T-cell (primary cell): ENCODE measurements around the gene NPR3. TPM values are rescaled to one million over a fixed set of nuclear protein-coding genes. Genes with fewer than 3 reads are reported as not detected.

ENCODE experiments used
- ATAC-seq, 4 experiments: fragments of 200-7000 bp in 3 of 4; fragments of 150-1000 bp in 1 of 4; cut with Tn5 transposase; replicated peaks in 1 of 4; 1 replicate in 3 of 4; 2 replicates in 1 of 4; pipeline ENCODE4 v1.10.0; 2021; ENCODE audit warnings: moderate library complexity in 3 of 4, mild to moderate bottlenecking in 2 of 4, moderate number of reproducible peaks in 1 of 4
- CTCF ChIA-PET, 2 donors: fragments of 300-600 bp; sonication (Branson Sonifier 250); formaldehyde crosslinking; loops; one replicate each; lab custom pipeline; 2022; ENCODE audit warnings: antibody characterized with exemption in 2 of 2; lab: Charles Lee
- POLR2A ChIA-PET, 2 donors: fragments of 300-600 bp; sonication (Branson Sonifier 250); formaldehyde crosslinking; loops; one replicate each; lab custom pipeline; 2022; ENCODE audit warnings: antibody characterized with exemption in 2 of 2; lab: Charles Lee
- DNase-seq, 35 experiments: peaks; one replicate each; pipeline versions ENCODE4 v3.0.0 to v3.0.0-alpha.2; 2013 to 2023
- H3K27ac ChIP-seq: one replicate; pipeline ENCODE4 v1.5.1; 2013; ENCODE audit warnings: low read length
- H3K27me3 ChIP-seq, 2 experiments: replicated peaks in 1 of 2; 1 replicate in 1 of 2; 2 replicates in 1 of 2; pipeline versions ENCODE4 v1.6.1 to v1.7.0; 2013; ENCODE audit warnings: low read length in 1 of 2, mixed read lengths in 1 of 2; ENCODE audit not compliant: control insufficient read depth in 2 of 2, insufficient read depth in 2 of 2; ENCODE audit errors: extremely low read depth in 1 of 2
- H3K36me3 ChIP-seq, 2 donors: 1 replicate in 1 of 2; 2 replicates in 1 of 2; pipeline versions ENCODE4 v1.6.1 to v1.7.0; 2013; ENCODE audit warnings: low read length in 1 of 2; ENCODE audit not compliant: control insufficient read depth in 2 of 2, insufficient read depth in 1 of 2; ENCODE audit errors: extremely low read depth in 1 of 2
- H3K4me1 ChIP-seq, 2 experiments: 1 replicate in 1 of 2; 2 replicates in 1 of 2; pipeline versions ENCODE4 v1.6.1 to v1.7.0; 2013; ENCODE audit warnings: low read length in 2 of 2, mixed read lengths in 1 of 2; ENCODE audit not compliant: insufficient read depth in 2 of 2, control insufficient read depth in 1 of 2; ENCODE audit errors: extremely low read depth in 1 of 2
- H3K4me3 ChIP-seq, 2 donors: 1 replicate in 1 of 2; 2 replicates in 1 of 2; pipeline versions ENCODE4 v1.5.1 to v1.7.0; 2013; ENCODE audit warnings: mild to moderate bottlenecking in 2 of 2, low read length in 1 of 2, moderate library complexity in 1 of 2; ENCODE audit not compliant: control insufficient read depth in 1 of 2; ENCODE audit errors: extremely low read depth in 1 of 2
- H3K9me3 ChIP-seq: 2 replicates; pipeline ENCODE4 v1.7.0; 2013
- H3K27ac Mint-ChIP-seq, 2 donors: one replicate each; pipeline ENCODE4 v1.8.0; 2020 to 2021; ENCODE audit warnings: mild to moderate bottlenecking in 2 of 2, mixed read lengths in 2 of 2
- H3K27me3 Mint-ChIP-seq, 2 donors: one replicate each; pipeline ENCODE4 v1.8.0; 2021 to 2022; ENCODE audit warnings: mixed read lengths in 2 of 2
- H3K36me3 Mint-ChIP-seq: one replicate; pipeline ENCODE4 v1.8.0; 2021; ENCODE audit warnings: mixed read lengths
- H3K4me1 Mint-ChIP-seq, 3 donors: one replicate each; pipeline ENCODE4 v1.8.0; 2020 to 2022; ENCODE audit warnings: mixed read lengths in 3 of 3, mild to moderate bottlenecking in 1 of 3
- H3K4me3 Mint-ChIP-seq, 3 donors: one replicate each; pipeline ENCODE4 v1.8.0; 2020 to 2022; ENCODE audit warnings: mild to moderate bottlenecking in 3 of 3, mixed read lengths in 3 of 3, moderate library complexity in 3 of 3
- H3K9me3 Mint-ChIP-seq, 3 donors: one replicate each; pipeline ENCODE4 v1.8.0; 2020 to 2022; ENCODE audit warnings: mixed read lengths in 3 of 3
- WGBS: methylation state at CpG from one replicate; pipeline ENCODE4 v1.1.5; 2013; ENCODE audit warnings: missing lambda C conversion rate; ENCODE audit not compliant: insufficient coverage; 5-methylcytosine and 5-hydroxymethylcytosine counted together
- total RNA-seq, 35 experiments: library from RNA in 6 of 35; stranded (reverse) in 6 of 35; fragments of 120-200 nt in 1 of 35; gene quantifications; one replicate each; pipeline versions ENCODE4 v1.2.1 to v1.2.4 and lab custom pipeline; 2013 to 2026

NPR3 gene
- total RNA-seq, 5 donors from 2014 or later (not counting 1 experiment from before 2014, with no cell fraction given) = 0.28 to 0.83 (median 0.54) TPM

DNA sequence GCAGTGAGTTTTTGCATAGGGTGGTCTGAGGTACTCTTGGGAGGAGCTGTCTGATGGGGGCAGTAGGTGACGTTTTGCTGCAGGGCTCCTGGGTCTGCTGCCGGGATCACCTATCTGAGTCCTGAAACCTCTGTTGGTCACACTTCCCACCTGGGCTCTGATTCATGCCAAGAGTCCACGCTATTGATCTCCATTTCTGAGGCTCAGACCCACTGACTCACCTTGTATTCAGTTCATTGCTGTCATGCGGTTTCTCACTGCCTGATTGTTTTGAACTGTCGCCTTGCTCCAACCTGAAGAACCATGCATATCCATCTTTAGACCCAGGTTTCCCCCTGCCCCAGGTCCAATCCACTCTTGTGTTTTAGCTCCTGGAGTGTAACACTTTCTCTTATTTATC is 101.3 kb downstream of the NPR3 start:
- Mint-ChIP-seq H3K9me3 (peaks cover 5 to 12% (median 9%) of the 10 kb centered on the region in 3 donors), H3K27me3 (no peaks in the 10 kb centered on the region), H3K27ac (no peak overlapping the region), H3K36me3 (no peaks in the 10 kb centered on the region), H3K4me1 (no peaks in the 10 kb centered on the region), H3K4me3 (no peak overlapping the region)
- ATAC-seq = no peak
- CTCF ChIA-PET = no interaction called here
- WGBS = 77% methylated on average over 5 of the region's 5 CpGs
- POLR2A ChIA-PET = no interaction called here
- no peak for DNase-seq
- Histone ChIP-seq H3K27ac (no peak overlapping the region), H3K9me3 (no peaks in the 10 kb centered on the region), H3K4me1 (no peaks in the 10 kb centered on the region), H3K4me3 (no peak overlapping the region), H3K27me3 (no peaks in the 10 kb centered on the region), H3K36me3 (no peaks in the 10 kb centered on the region)

DNA sequence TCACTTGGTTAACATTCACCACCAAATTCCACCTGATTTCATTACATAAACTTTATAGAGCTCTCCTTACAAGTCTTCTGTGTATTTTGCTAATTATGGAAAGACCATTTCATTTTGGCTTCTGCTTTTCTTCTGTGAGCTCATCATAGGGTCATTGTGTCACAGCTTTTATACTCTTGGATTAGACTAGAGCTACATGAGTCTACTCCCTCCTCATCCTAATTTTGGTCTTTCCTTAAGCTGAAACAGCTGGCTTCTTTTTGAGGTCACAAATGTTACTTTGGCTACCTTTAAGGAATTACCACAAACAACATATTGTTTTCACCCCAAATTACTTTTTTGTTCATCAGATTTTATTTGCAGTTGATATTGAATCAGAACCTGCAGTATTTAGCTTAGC is 103.0 kb downstream of the NPR3 start:
- no peak overlapping the region for H3K4me3 ChIP-seq
- DNase-seq (no peak), ATAC-seq (no peak)
- no peaks in the 10 kb centered on the region for H3K27me3 ChIP-seq
- H3K36me3 Mint-ChIP-seq = no peaks in the 10 kb centered on the region
- H3K36me3 ChIP-seq = no peaks in the 10 kb centered on the region
- CTCF ChIA-PET = no interaction called here
- H3K27me3 Mint-ChIP-seq = no peaks in the 10 kb centered on the region
- POLR2A ChIA-PET = no interaction called here
- H3K27ac Mint-ChIP-seq = no peak overlapping the region
- no peaks in the 10 kb centered on the region for H3K4me1 ChIP-seq
- H3K4me3 Mint-ChIP-seq = no peak overlapping the region
- H3K27ac ChIP-seq = no peak overlapping the region
- H3K9me3 Mint-ChIP-seq = peaks cover 0 to 9% (median 3%) of the 10 kb centered on the region in 3 donors
- no peaks in the 10 kb centered on the region for H3K9me3 ChIP-seq
- H3K4me1 Mint-ChIP-seq = no peaks in the 10 kb centered on the region

DNA sequence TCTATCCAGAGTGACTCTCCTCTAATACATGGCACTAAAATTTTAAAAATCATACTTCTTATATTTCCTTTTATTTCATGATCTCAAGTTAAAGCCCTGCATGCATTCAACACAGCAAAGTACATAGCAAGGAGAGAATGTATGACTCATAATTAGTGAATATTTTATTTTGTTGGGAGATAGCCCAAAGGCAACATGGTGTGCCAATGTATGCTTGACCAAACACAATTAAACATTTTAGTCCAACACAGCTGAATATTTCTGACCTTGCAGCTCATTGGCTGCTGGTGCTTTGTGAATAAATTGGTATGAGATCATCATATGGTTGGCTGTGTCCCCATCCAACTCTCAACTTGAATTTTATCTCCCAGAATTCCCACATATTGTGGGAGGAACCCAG is 103.5 kb downstream of the NPR3 start:
- Mint-ChIP-seq H3K27ac (no peak overlapping the region), H3K27me3 (no peaks in the 10 kb centered on the region), H3K9me3 (peaks cover 0 to 9% (median 3%) of the 10 kb centered on the region in 3 donors), H3K36me3 (no peaks in the 10 kb centered on the region), H3K4me3 (no peak overlapping the region), H3K4me1 (no peaks in the 10 kb centered on the region)
- ChIA-PET CTCF (no interaction called here), POLR2A (no interaction called here)
- Histone ChIP-seq H3K9me3 (no peaks in the 10 kb centered on the region), H3K27me3 (no peaks in the 10 kb centered on the region), H3K27ac (no peak overlapping the region), H3K4me1 (no peaks in the 10 kb centered on the region), H3K4me3 (no peak overlapping the region), H3K36me3 (no peaks in the 10 kb centered on the region)
- ATAC-seq (no peak), DNase-seq (no peak)

DNA sequence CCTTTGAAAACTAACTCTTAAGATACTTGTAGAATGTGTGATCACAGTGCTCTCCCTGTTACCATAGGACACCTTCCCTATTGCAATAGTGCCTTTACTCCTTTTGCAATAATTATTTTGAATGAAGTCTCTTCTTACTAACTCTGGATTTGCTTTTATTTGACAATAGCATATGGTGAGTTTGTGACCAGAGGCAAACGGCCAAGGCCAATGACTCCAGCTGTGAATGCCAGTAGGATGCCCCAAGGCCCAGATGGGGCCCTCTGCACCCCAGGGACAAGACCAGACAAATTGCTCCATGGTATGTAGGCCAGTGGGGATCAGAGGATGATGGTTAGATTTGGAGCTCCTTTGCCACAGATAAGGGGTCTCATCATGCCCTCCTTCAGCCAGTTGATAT is 116.9 kb downstream of the NPR3 start:
- Mint-ChIP-seq H3K4me1 (peaks cover 0 to 1% (median 0%) of the 10 kb centered on the region in 3 donors), H3K9me3 (peaks cover 0 to 3% (median 0%) of the 10 kb centered on the region in 3 donors), H3K4me3 (no peak overlapping the region), H3K27me3 (no peaks in the 10 kb centered on the region), H3K27ac (no peak overlapping the region), H3K36me3 (no peaks in the 10 kb centered on the region)
- no peaks in the 10 kb centered on the region for H3K9me3 ChIP-seq
- H3K27ac ChIP-seq = no peak overlapping the region
- DNase-seq = no peak
- POLR2A ChIA-PET = no interaction called here
- ATAC-seq = no peak
- 100% methylated on average over 1 of the region's 1 CpG for WGBS
- H3K27me3 ChIP-seq = no peaks in the 10 kb centered on the region
- H3K4me1 ChIP-seq = no peaks in the 10 kb centered on the region
- H3K4me3 ChIP-seq = no peak overlapping the region
- H3K36me3 ChIP-seq = no peaks in the 10 kb centered on the region
- CTCF ChIA-PET = no interaction called here

DNA sequence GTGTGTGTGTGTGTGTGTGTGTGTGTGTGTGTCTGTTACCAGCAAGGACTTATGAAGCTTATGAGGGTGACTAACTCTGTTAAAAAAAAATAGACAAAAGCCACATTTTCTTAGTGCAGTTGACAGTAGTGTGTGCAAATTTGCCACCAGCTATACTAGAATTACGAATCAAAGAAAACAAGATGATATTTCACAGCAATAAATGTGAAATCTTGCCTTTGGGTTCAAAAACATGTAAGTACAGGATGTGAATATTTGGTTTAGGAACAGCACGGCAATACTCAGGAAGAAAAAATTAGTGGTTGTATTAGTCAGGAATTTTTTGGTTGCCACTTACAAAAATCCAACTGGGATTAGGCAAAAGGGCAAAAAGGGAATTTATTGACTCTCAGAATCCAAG is 117.4 kb downstream of the NPR3 start:
- DNase-seq = no peak
- POLR2A ChIA-PET = no interaction called here

DNA sequence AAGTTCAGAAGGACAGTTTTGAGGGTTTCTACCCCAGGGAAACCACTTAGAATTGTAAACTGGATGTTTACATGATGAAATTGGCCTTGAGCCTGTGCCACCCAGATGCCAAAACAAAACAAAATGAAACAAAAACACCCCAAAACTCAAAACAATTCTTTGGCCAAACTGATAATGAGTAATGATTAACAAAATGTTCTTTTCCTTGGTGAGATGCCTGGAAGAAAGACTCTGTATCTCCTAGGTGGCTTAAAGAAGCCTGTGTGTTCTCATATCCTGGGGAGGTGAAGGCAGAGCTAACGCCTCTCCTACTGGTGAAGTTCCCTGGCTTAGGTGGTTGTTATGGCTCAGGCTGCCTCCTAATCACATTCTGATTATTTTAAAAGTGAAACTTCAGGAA is 120.5 kb downstream of the NPR3 start:
- peaks cover 0 to 16% (median 0%) of the 10 kb centered on the region in 3 donors for H3K4me1 Mint-ChIP-seq
- H3K27ac ChIP-seq = no peak overlapping the region
- no peak overlapping the region for H3K4me3 ChIP-seq
- no peaks in the 10 kb centered on the region for H3K36me3 ChIP-seq
- H3K27me3 Mint-ChIP-seq = no peaks in the 10 kb centered on the region
- ATAC-seq (no peak), DNase-seq (no peak)
- no peaks in the 10 kb centered on the region for H3K9me3 ChIP-seq
- CTCF ChIA-PET = no interaction called here
- no CpG with 5 or more reads among the region's 1 CpG for WGBS
- no peaks in the 10 kb centered on the region for H3K27me3 ChIP-seq
- no peaks in the 10 kb centered on the region for H3K4me1 ChIP-seq
- H3K9me3 Mint-ChIP-seq = peaks cover 0 to 3% (median 0%) of the 10 kb centered on the region in 3 donors
- POLR2A ChIA-PET = no interaction called here
- no peaks in the 10 kb centered on the region for H3K36me3 Mint-ChIP-seq
- no peak overlapping the region for H3K27ac Mint-ChIP-seq
- no peak overlapping the region for H3K4me3 Mint-ChIP-seq

More for the DNA sequence above, 117.4 kb downstream of the NPR3 start:
- Mint-ChIP-seq H3K9me3 (peaks cover 0 to 3% (median 0%) of the 10 kb centered on the region in 3 donors), H3K27ac (no peak overlapping the region), H3K4me3 (no peak overlapping the region), H3K36me3 (no peaks in the 10 kb centered on the region), H3K4me1 (peaks cover 0 to 3% (median 0%) of the 10 kb centered on the region in 3 donors), H3K27me3 (no peaks in the 10 kb centered on the region)
- CTCF ChIA-PET = no interaction called here
- ATAC-seq = no peak
- Histone ChIP-seq H3K27ac (no peak overlapping the region), H3K4me1 (no peaks in the 10 kb centered on the region), H3K4me3 (no peak overlapping the region), H3K36me3 (no peaks in the 10 kb centered on the region), H3K27me3 (no peaks in the 10 kb centered on the region), H3K9me3 (no peaks in the 10 kb centered on the region)
- no CpG with 5 or more reads among the region's 2 CpGs for WGBS

DNA sequence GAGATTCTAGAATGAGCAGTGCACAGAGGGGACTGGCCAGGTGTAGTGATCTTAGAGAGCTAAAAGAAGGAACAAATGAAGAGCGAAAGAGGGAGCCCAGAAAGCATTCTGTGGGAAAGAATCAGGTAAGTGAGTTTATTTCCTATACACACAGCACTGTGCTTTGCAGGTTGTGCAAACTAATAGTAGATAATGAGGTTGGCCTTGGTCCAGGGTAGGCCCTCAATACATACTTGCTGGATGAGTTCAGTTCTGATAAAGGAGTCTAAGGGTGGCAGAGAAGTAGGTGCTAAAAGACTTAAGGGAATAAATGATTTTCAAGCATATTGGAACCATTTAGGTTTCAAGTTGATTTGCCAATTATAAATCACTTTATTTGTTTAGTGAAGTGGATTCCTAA is 122.0 kb downstream of the NPR3 start:
- Mint-ChIP-seq H3K27me3 (no peaks in the 10 kb centered on the region), H3K9me3 (peaks cover 0 to 3% (median 0%) of the 10 kb centered on the region in 3 donors), H3K36me3 (no peaks in the 10 kb centered on the region), H3K27ac (no peak overlapping the region), H3K4me3 (no peak overlapping the region), H3K4me1 (peaks cover 0 to 16% (median 0%) of the 10 kb centered on the region in 3 donors)
- no peak for DNase-seq
- Histone ChIP-seq H3K27me3 (no peaks in the 10 kb centered on the region), H3K4me3 (no peak overlapping the region), H3K4me1 (no peaks in the 10 kb centered on the region), H3K36me3 (no peaks in the 10 kb centered on the region), H3K9me3 (no peaks in the 10 kb centered on the region), H3K27ac (no peak overlapping the region)
- no peak for ATAC-seq
- ChIA-PET POLR2A (no interaction called here), CTCF (no interaction called here)
- WGBS = no CpG with 5 or more reads among the region's 1 CpG
